ENCODE results near the gene ZFYVE1. TPM values are rescaled to one million over a fixed set of nuclear protein-coding genes. Genes with fewer than 3 reads are reported as not detected.
"Not testable (repeated sequence)": the region's sequence is repeated elsewhere in the genome, so short reads cannot be mapped to it uniquely, and the experiment has no call there.

The ZFYVE1 gene
- total RNA-seq, 1 experiment from 2014 or later, result 5.7 TPM

- no peak for DNase-seq (ENCODE audit: low spot score)
Observed at GRCh38 chr14:72958548-72958947, 68.4 kb downstream of the ZFYVE1 start.

- no peak for DNase-seq (ENCODE audit: low spot score)
Observed at GRCh38 chr14:72957213-72957612, 69.7 kb downstream of the ZFYVE1 start.

GRCh38 chr14:72956741-72957140 is 70.2 kb downstream of the ZFYVE1 start:
- DNase-seq (ENCODE audit: low spot score), result not testable (repeated sequence)

- DNase-seq (ENCODE audit: low spot score), result no peak
Observed at GRCh38 chr14:72952171-72952570, 74.7 kb downstream of the ZFYVE1 start.

- peak; percentile 25 for DNase-seq (ENCODE audit: low spot score)
Observed at GRCh38 chr14:72948481-72949138, 78.3 kb downstream of the ZFYVE1 start.

- DNase-seq (ENCODE audit: low spot score), result no peak
Observed at GRCh38 chr14:72947366-72948160, 79.3 kb downstream of the ZFYVE1 start.

GRCh38 chr14:72946491-72946890 is 80.4 kb downstream of the ZFYVE1 start:
- DNase-seq (ENCODE audit: low spot score), result no peak

- DNase-seq (ENCODE audit: low spot score), result no peak
Observed at GRCh38 chr14:72945356-72946027, 81.4 kb downstream of the ZFYVE1 start.

- no peak for DNase-seq (ENCODE audit: low spot score)
Observed at GRCh38 chr14:72943876-72944430, 83.0 kb downstream of the ZFYVE1 start.

GRCh38 chr14:72942934-72943333 is 84.0 kb downstream of the ZFYVE1 start:
- no peak for DNase-seq (ENCODE audit: low spot score)

GRCh38 chr14:72941286-72941985 is 85.5 kb downstream of the ZFYVE1 start:
- no peak for DNase-seq (ENCODE audit: low spot score)

- DNase-seq (ENCODE audit: low spot score), result no peak
Observed at GRCh38 chr14:72939630-72940029, 87.3 kb downstream of the ZFYVE1 start.

- no peak for DNase-seq (ENCODE audit: low spot score)
Observed at GRCh38 chr14:72932893-72933292, 94.0 kb downstream of the ZFYVE1 start.

GRCh38 chr14:72929316-72930080 is 97.4 kb downstream of the ZFYVE1 start:
- DNase-seq (ENCODE audit: low spot score), result no peak

- DNase-seq (ENCODE audit: low spot score), result no peak
Observed at GRCh38 chr14:72928872-72929271, 98.0 kb downstream of the ZFYVE1 start.

GRCh38 chr14:72926292-72927028 is 100.4 kb downstream of the ZFYVE1 start, which contains the start of gene DCAF4:
DCAF4 (plus strand) TSS chr14:72926464; CDS start chr14:72937979, 11,515 bp downstream.
- peak; percentile 97 for DNase-seq (ENCODE audit: low spot score)

GRCh38 chr14:72925815-72926291 is 101.1 kb downstream of the ZFYVE1 start:
- DNase-seq (ENCODE audit: low spot score), result no peak

GRCh38 chr14:72925171-72925759 is 101.6 kb downstream of the ZFYVE1 start:
- DNase-seq (ENCODE audit: low spot score), result no peak

GRCh38 chr14:72924337-72924736 is 102.6 kb downstream of the ZFYVE1 start:
- DNase-seq (ENCODE audit: low spot score), result no peak

GRCh38 chr14:72921396-72921795 is 105.5 kb downstream of the ZFYVE1 start:
- DNase-seq (ENCODE audit: low spot score), result no peak

Data from H4 (cell line).